Cardiac muscle cell (in vitro differentiated cells and primary cell): ENCODE results near the gene SNX19. TPM values are rescaled to one million over a fixed set of nuclear protein-coding genes. Genes with fewer than 3 reads are reported as not detected.

Experiments
- DNase-seq, 2 donors: peaks; one replicate each; pipeline versions ENCODE4 v3.0.0 to v3.0.0-alpha.2; 2010 to 2017; ENCODE audit warnings: low read depth in 1 of 2, low spot score in 1 of 2
- H3K27ac ChIP-seq: fragments of 200-600 bp; sonication (generic); 2 replicates; pipeline ENCODE4 v1.5.1; 2016
- H3K27me3 ChIP-seq: fragments of 200-600 bp; sonication (generic); 2 replicates; pipeline ENCODE4 v1.6.0; 2016; ENCODE audit warnings: control low read depth
- H3K36me3 ChIP-seq: fragments of 200-600 bp; sonication (generic); 2 replicates; pipeline ENCODE4 v1.5.1; 2016; ENCODE audit warnings: control low read depth
- H3K4me1 ChIP-seq: fragments of 200-600 bp; sonication (generic); 2 replicates; pipeline ENCODE4 v1.8.1; 2017; ENCODE audit warnings: low read depth, mild to moderate bottlenecking, mixed run types
- H3K4me3 ChIP-seq: fragments of 200-600 bp; sonication (generic); 2 replicates; pipeline ENCODE4 v1.5.1; 2016; ENCODE audit warnings: mild to moderate bottlenecking
- H3K9me3 ChIP-seq: fragments of 200-600 bp; sonication (generic); 2 replicates; pipeline ENCODE4 v1.5.1; 2017; ENCODE audit warnings: low read depth, mild to moderate bottlenecking, control low read depth
- CTCF ChIP-seq: IDR thresholded peaks from 2 replicates; pipeline ENCODE4 v1.5.1; 2012; ENCODE audit warnings: low read depth, mild to moderate bottlenecking, low read length
- polyA plus RNA-seq: library from polyadenylated mRNA; unstranded; fragments of >200 nt; fragmentation: Nextera tagmentation; extraction: Ambion mirVana; gene quantifications from 2 replicates; pipeline ENCODE4 v1.2.1, GENCODE V29; 2016
- total RNA-seq: library from RNA; depleted of rRNA; stranded (reverse); fragments of >200 nt; gene quantifications from 2 replicates; pipeline ENCODE4 v1.2.3, GENCODE V29; 2016

SNX19 gene
- total and polyA plus RNA-seq, 2 experiments from 2014 or later = 25.7 to 60.7 TPM

GRCh38 chr11:130911306-130911705, 5.0 kb downstream of the SNX19 start:
- no peak for TF ChIP-seq CTCF
- no peak for DNase-seq
- Histone ChIP-seq H3K27ac (no peak overlapping the region), H3K27me3 (no peaks in the 10 kb centered on the region), H3K36me3 (peaks cover 56% of the 10 kb centered on the region), H3K4me3 (no peak overlapping the region), H3K4me1 (no peaks in the 10 kb centered on the region), H3K9me3 (no peaks in the 10 kb centered on the region)

- Histone ChIP-seq H3K27me3 (no peaks in the 10 kb centered on the region), H3K4me3 (no peak overlapping the region), H3K36me3 (peaks cover 71% of the 10 kb centered on the region), H3K27ac (no peak overlapping the region), H3K9me3 (no peaks in the 10 kb centered on the region), H3K4me1 (no peaks in the 10 kb centered on the region)
- peak in 1 of 2 donors; percentile 64 for DNase-seq
- no peak for TF ChIP-seq CTCF
These were observed 6.6 kb downstream of the SNX19 start for GRCh38 chr11:130909650-130910049.

- Histone ChIP-seq H3K36me3 (peaks cover 70% of the 10 kb centered on the region), H3K4me3 (no peak overlapping the region), H3K4me1 (no peaks in the 10 kb centered on the region), H3K27me3 (no peaks in the 10 kb centered on the region), H3K27ac (no peak overlapping the region), H3K9me3 (no peaks in the 10 kb centered on the region)
- DNase-seq = peak in 1 of 2 donors; percentile 85
- TF ChIP-seq CTCF = no peak
These were observed 7.3 kb downstream of the SNX19 start for GRCh38 chr11:130908770-130909625.

- TF ChIP-seq CTCF = no peak
- Histone ChIP-seq H3K36me3 (peaks cover 66% of the 10 kb centered on the region), H3K27me3 (no peaks in the 10 kb centered on the region), H3K4me3 (no peak overlapping the region), H3K27ac (no peak overlapping the region), H3K9me3 (no peaks in the 10 kb centered on the region), H3K4me1 (no peaks in the 10 kb centered on the region)
- no peak for DNase-seq
These were observed 8.2 kb downstream of the SNX19 start for GRCh38 chr11:130908061-130908460.

- TF ChIP-seq CTCF = no peak
- no peak for DNase-seq
- Histone ChIP-seq H3K36me3 (peaks cover 69% of the 10 kb centered on the region), H3K27ac (no peak overlapping the region), H3K4me3 (no peak overlapping the region), H3K4me1 (no peaks in the 10 kb centered on the region), H3K27me3 (no peaks in the 10 kb centered on the region), H3K9me3 (no peaks in the 10 kb centered on the region)
These were observed 9.1 kb downstream of the SNX19 start for GRCh38 chr11:130907229-130907628.
